Neural progenitor cell (in vitro differentiated cells): Measurements from ENCODE around the gene JAK2.

Source experiments
- CTCF ChIP-seq: fragments of 200-600 bp; sonication (generic); IDR thresholded peaks from 2 replicates; pipeline ENCODE4 v1.5.1; 2017; ENCODE audit warnings: antibody characterized with exemption, mild to moderate bottlenecking
- EZH2 ChIP-seq: fragments of 200-600 bp; sonication (generic); IDR thresholded peaks from 2 replicates; pipeline ENCODE4 v1.6.1; 2017; ENCODE audit warnings: antibody characterized with exemption, mild to moderate bottlenecking, moderate library complexity
- EZH2phosphoT487 ChIP-seq: fragments of 200-600 bp; sonication (generic); IDR thresholded peaks from 2 replicates; pipeline ENCODE4 v1.6.1; 2017; ENCODE audit warnings: antibody characterized with exemption

- TF ChIP-seq CTCF, result no peak
- TF ChIP-seq EZH2, result no peak
- TF ChIP-seq EZH2phosphoT487, result no peak
Observed at GRCh38 chr9:4997196-4997595, 12.1 kb downstream of the JAK2 start.
